ENCODE data around the gene KIAA0586. TPM values are rescaled to one million over a fixed set of nuclear protein-coding genes. Genes with fewer than 3 reads are reported as not detected.

The KIAA0586 gene
- total RNA-seq, 1 experiment from 2014 or later = 20.9 TPM

GRCh38 chr14:58562141-58562540 lies 134.6 kb downstream of the KIAA0586 start:
- H2BK12ac ChIP-seq (ENCODE audit: insufficient read length, low read depth, low read length) = no peak overlapping the region
- H4K8ac ChIP-seq (replicated peaks; ENCODE audit: insufficient read length, low read depth, low read length) = no peak overlapping the region
- no CpG with 5 or more reads among the region's 2 CpGs for WGBS (ENCODE audit: extremely low coverage, insufficient read length, low lambda C conversion rate)
- no peak overlapping the region for H4K5ac ChIP-seq (ENCODE audit: insufficient read length, low read depth, low read length)
- H3K4ac ChIP-seq (ENCODE audit: low read depth, low read length) = no peak overlapping the region
- no peak overlapping the region for H3K4me3 Mint-ChIP-seq
- H3K4me1 ChIP-seq (ENCODE audit: insufficient read depth, low read length) = no peaks in the 10 kb centered on the region; the same call in 1 of the 2 replicates
- H2AFZ ChIP-seq (ENCODE audit: low read length) = no peak overlapping the region
- no peaks in the 10 kb centered on the region for H4K20me1 ChIP-seq (ENCODE audit: control insufficient read depth, insufficient read depth, insufficient read length)
- no peak overlapping the region for H3K56ac ChIP-seq (ENCODE audit: insufficient read length, low read depth, low read length)
- no peak overlapping the region for H4K91ac ChIP-seq (ENCODE audit: insufficient read length, low read depth, low read length)
- H3K23ac ChIP-seq (ENCODE audit: insufficient read length, low read depth, low read length) = no peak overlapping the region
- no peak overlapping the region for H3K27ac Mint-ChIP-seq
- no peak overlapping the region for H3T11ph ChIP-seq (ENCODE audit: low read length)
- no peak overlapping the region for H2BK120ac ChIP-seq (ENCODE audit: low read depth, low read length, poor library complexity, severe bottlenecking)
- H3K79me2 ChIP-seq (ENCODE audit: insufficient read depth, low read length) = no peaks in the 10 kb centered on the region
- H3K27me3 ChIP-seq (ENCODE audit: insufficient read depth, low read length) = no peaks in the 10 kb centered on the region
- peaks cover 3 to 5% of the 10 kb centered on the region in 2 experiments; a peak in 2 of 4 replicates for H3K4me1 Mint-ChIP-seq
- H3K9me3 ChIP-seq (ENCODE audit: control insufficient read depth, low read depth, low read length) = no peaks in the 10 kb centered on the region
- no peak overlapping the region for H2AK5ac ChIP-seq (ENCODE audit: insufficient read length, low read length)
- H2BK20ac ChIP-seq (ENCODE audit: low read depth, low read length, poor library complexity, severe bottlenecking) = no peak overlapping the region
- H3K79me1 ChIP-seq (ENCODE audit: insufficient read depth, low read depth, low read length, poor library complexity, severe bottlenecking) = no peaks in the 10 kb centered on the region
- no peaks in the 10 kb centered on the region for H3K36me3 Mint-ChIP-seq (ENCODE audit: insufficient read depth in 1 of 3, low read depth in 3 of 3)
- H3K27me3 Mint-ChIP-seq (ENCODE audit: low read depth) = no peaks in the 10 kb centered on the region
- H3K14ac ChIP-seq (ENCODE audit: insufficient read depth, low read length) = no peak overlapping the region
- no peak overlapping the region for H3K27ac ChIP-seq (ENCODE audit: insufficient read length, low read depth, low read length)
- H3K18ac ChIP-seq (ENCODE audit: insufficient read length, low read depth, low read length) = no peak overlapping the region
- H3K9me3 Mint-ChIP-seq = no peaks in the 10 kb centered on the region
- no peak for TF ChIP-seq CTCF (conservative IDR thresholded peaks at IDR 0.05)
- no peak overlapping the region for H2BK5ac ChIP-seq (ENCODE audit: insufficient read length, low read length)
- H2BK15ac ChIP-seq (ENCODE audit: low read depth, low read length) = no peak overlapping the region
- DNase-seq = no peak
- H3K23me2 ChIP-seq (ENCODE audit: insufficient read length, low read depth, low read length, poor library complexity, severe bottlenecking) = no peaks in the 10 kb centered on the region
- H3K9ac ChIP-seq (ENCODE audit: extremely low read depth, insufficient read length, low read length) = no peak overlapping the region
- H3K4me2 ChIP-seq (ENCODE audit: insufficient read depth, insufficient read length, low read length) = no peak overlapping the region
